Trophoblast cell (in vitro differentiated cells and primary cell): Measurements from ENCODE around the gene CRY1.

Source experiments
- DNase-seq, 2 donors: peaks; one replicate each; pipeline ENCODE4 v3.0.0-alpha.2; 2016
- H2AFZ ChIP-seq: 2 replicates; pipeline ENCODE4 v1.6.1; 2013; ENCODE audit warnings: low read length, moderate library complexity, mild to moderate bottlenecking; ENCODE audit not compliant: insufficient read depth, poor library complexity
- H2AK5ac ChIP-seq: 2 replicates; pipeline ENCODE4 v1.6.1; 2013; ENCODE audit warnings: mild to moderate bottlenecking, low read length
- H2BK120ac ChIP-seq: 2 replicates; pipeline ENCODE4 v1.6.1; 2013; ENCODE audit warnings: low read length, mild to moderate bottlenecking, moderate library complexity; ENCODE audit not compliant: insufficient read depth, poor library complexity
- H2BK12ac ChIP-seq: 2 replicates; pipeline ENCODE4 v1.6.1; 2013; ENCODE audit warnings: mild to moderate bottlenecking, low read length, moderate library complexity
- H2BK5ac ChIP-seq: 2 replicates; pipeline ENCODE4 v1.6.1; 2013; ENCODE audit warnings: low read length, low read depth, moderate library complexity, mild to moderate bottlenecking; ENCODE audit not compliant: poor library complexity
- H3K14ac ChIP-seq: 2 replicates; pipeline ENCODE4 v1.6.1; 2013; ENCODE audit warnings: mild to moderate bottlenecking, low read length
- H3K18ac ChIP-seq: 2 replicates; pipeline ENCODE4 v1.6.1; 2013; ENCODE audit warnings: mild to moderate bottlenecking, low read length
- H3K23ac ChIP-seq: 2 replicates; pipeline ENCODE4 v1.6.1; 2013; ENCODE audit warnings: low read length
- H3K27ac ChIP-seq: 2 replicates; pipeline ENCODE4 v1.5.1; 2013; ENCODE audit warnings: low read depth, mild to moderate bottlenecking, inconsistent platforms, low read length, moderate library complexity
- H3K27me3 ChIP-seq: 2 replicates; pipeline ENCODE4 v1.6.1; 2013; ENCODE audit warnings: inconsistent platforms, mild to moderate bottlenecking, low read length, moderate library complexity; ENCODE audit not compliant: insufficient read depth
- H3K36me3 ChIP-seq, 2 experiments: 1 replicate in 1 of 2; 2 replicates in 1 of 2; pipeline ENCODE4 v1.6.1; 2013; ENCODE audit warnings: low read length in 2 of 2, mild to moderate bottlenecking in 2 of 2, moderate library complexity in 1 of 2; ENCODE audit not compliant: insufficient read depth in 2 of 2, control insufficient read depth in 1 of 2
- H3K4ac ChIP-seq: 2 replicates; pipeline ENCODE4 v1.6.1; 2013; ENCODE audit warnings: low read depth, mild to moderate bottlenecking, low read length, moderate library complexity
- H3K4me1 ChIP-seq, 2 experiments: 1 replicate in 1 of 2; 2 replicates in 1 of 2; pipeline ENCODE4 v1.6.1; 2013; ENCODE audit warnings: low read length in 2 of 2, mild to moderate bottlenecking in 2 of 2, moderate library complexity in 1 of 2; ENCODE audit not compliant: insufficient read depth in 2 of 2, control insufficient read depth in 1 of 2
- H3K4me2 ChIP-seq: 2 replicates; pipeline ENCODE4 v1.6.1; 2013; ENCODE audit warnings: inconsistent platforms, mild to moderate bottlenecking, low read length, moderate library complexity
- H3K4me3 ChIP-seq: 2 replicates; pipeline ENCODE4 v1.5.1; 2013; ENCODE audit warnings: mild to moderate bottlenecking, low read depth, low read length, inconsistent platforms
- H3K79me1 ChIP-seq: one replicate; pipeline ENCODE4 v1.6.1; 2013; ENCODE audit warnings: low read length
- H3K79me2 ChIP-seq: 2 replicates; pipeline ENCODE4 v1.6.1; 2013; ENCODE audit warnings: low read length, mild to moderate bottlenecking; ENCODE audit not compliant: control insufficient read depth, insufficient read depth, poor library complexity
- H3K9ac ChIP-seq: 2 replicates; pipeline ENCODE4 v1.6.1; 2013; ENCODE audit warnings: mild to moderate bottlenecking, low read length
- H3K9me3 ChIP-seq: 2 replicates; pipeline ENCODE4 v1.6.1; 2013; ENCODE audit warnings: low read depth, mild to moderate bottlenecking, control low read depth, inconsistent platforms, low read length; ENCODE audit not compliant: insufficient read depth
- H4K12ac ChIP-seq: 2 replicates; pipeline ENCODE4 v1.6.1; 2013; ENCODE audit warnings: low read depth, mild to moderate bottlenecking, low read length, moderate library complexity
- H4K8ac ChIP-seq: 2 replicates; pipeline ENCODE4 v1.6.1; 2013; ENCODE audit warnings: low read depth, mild to moderate bottlenecking, low read length, moderate library complexity
- H4K91ac ChIP-seq: one replicate; pipeline ENCODE4 v1.6.1; 2013; ENCODE audit warnings: low read depth, mild to moderate bottlenecking, low read length, moderate library complexity
- WGBS: extraction: QIAGEN DNeasy Blood & Tissue Kit; methylation state at CpG from one replicate; pipeline ENCODE4 v1.1.7; 2013; ENCODE audit warnings: missing lambda C conversion rate; ENCODE audit not compliant: insufficient read length, insufficient coverage; ENCODE audit errors: extremely low coverage; 5-methylcytosine and 5-hydroxymethylcytosine counted together

Gene CRY1

DNA sequence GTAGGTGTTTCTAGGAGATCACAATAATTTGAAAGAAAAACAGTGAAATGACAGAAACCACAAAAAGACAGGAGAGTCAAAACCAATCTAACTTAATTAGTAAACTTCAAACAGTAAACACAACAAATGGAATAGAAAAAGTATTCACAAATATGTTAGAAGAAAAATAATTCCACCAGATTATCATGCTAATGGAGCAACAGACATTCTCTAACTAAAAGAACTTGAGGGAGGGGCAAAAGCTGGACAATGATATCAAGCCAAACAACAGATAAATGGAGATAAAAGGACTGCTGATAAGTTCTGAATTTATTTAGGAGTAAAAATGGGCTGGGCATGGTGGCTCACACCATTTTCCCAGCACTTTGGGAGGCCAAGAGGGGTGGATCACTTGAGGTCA is 28.7 kb downstream of the CRY1 start:
- Histone ChIP-seq H2BK5ac (no peak overlapping the region), H3K79me1 (no peaks in the 10 kb centered on the region), H3K9me3 (no peaks in the 10 kb centered on the region), H2BK120ac (no peak overlapping the region), H3K36me3 (no peaks in the 10 kb centered on the region), H3K14ac (no peak overlapping the region), H3K4me1 (no peaks in the 10 kb centered on the region), H2AK5ac (no peak overlapping the region), H2AFZ (no peak overlapping the region), H3K4me2 (no peak overlapping the region), H3K27me3 (no peaks in the 10 kb centered on the region), H4K8ac (no peak overlapping the region), H3K9ac (no peak overlapping the region), H4K12ac (no peak overlapping the region), H3K18ac (no peak overlapping the region), H4K91ac (no peak overlapping the region), H3K23ac (no peak overlapping the region), H3K4me3 (no peak overlapping the region), H2BK12ac (no peak overlapping the region), H3K79me2 (no peaks in the 10 kb centered on the region), H3K4ac (no peak overlapping the region), H3K27ac (no peak overlapping the region)
- DNase-seq: no peak

DNA sequence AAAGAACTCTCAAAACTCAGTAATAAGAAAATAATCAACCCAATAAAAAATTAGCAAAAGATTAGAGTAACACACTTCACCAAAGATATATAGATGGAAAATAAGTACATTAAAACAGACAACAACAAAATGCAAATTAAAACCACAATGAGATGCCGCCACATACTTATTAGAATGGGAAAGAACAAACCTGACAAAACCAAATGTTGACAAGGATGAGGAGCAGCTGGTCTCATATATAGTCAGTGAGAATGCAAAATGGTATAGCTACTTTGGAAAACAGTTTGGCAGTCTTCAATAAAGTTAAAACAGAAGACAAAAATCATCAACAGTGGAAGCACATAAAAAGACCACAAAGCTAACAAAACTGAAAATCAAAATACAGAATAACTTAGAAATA is 29.1 kb downstream of the CRY1 start:
- Histone ChIP-seq H4K91ac (no peak overlapping the region), H3K4me3 (no peak overlapping the region), H3K27ac (no peak overlapping the region), H3K79me1 (no peaks in the 10 kb centered on the region), H3K23ac (no peak overlapping the region), H2BK120ac (no peak overlapping the region), H3K36me3 (no peaks in the 10 kb centered on the region), H3K4ac (no peak overlapping the region), H3K79me2 (no peaks in the 10 kb centered on the region), H2AFZ (no peak overlapping the region), H2BK12ac (no peak overlapping the region), H4K8ac (no peak overlapping the region), H3K9me3 (no peaks in the 10 kb centered on the region), H4K12ac (no peak overlapping the region), H3K4me1 (no peaks in the 10 kb centered on the region), H3K4me2 (no peak overlapping the region), H2BK5ac (no peak overlapping the region), H3K9ac (no peak overlapping the region), H3K18ac (no peak overlapping the region), H3K14ac (no peak overlapping the region), H2AK5ac (no peak overlapping the region), H3K27me3 (no peaks in the 10 kb centered on the region)
- no CpG with 5 or more reads among the region's 1 CpG for WGBS
- no peak for DNase-seq

DNA sequence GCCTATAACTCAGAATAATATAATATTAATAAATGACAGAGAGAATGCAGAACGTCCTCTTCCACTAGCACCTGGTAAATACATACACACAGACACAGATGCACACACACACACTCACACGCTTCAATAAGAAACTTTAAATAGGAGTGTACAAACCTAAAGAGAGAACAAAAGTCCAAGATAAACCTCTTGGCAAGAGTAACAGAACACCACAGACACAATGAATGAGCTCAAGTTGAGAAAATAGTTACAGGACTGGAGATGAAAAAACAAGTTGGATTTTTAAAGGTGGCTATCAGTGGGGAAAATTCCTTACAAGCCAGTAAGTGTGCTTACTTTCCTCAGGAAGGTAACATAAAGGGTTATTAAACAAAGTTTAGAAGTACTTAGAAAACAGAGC is 35.2 kb downstream of the CRY1 start:
- Histone ChIP-seq H3K79me1 (no peaks in the 10 kb centered on the region), H3K4me3 (no peak overlapping the region), H4K12ac (no peak overlapping the region), H3K27ac (no peak overlapping the region), H3K9me3 (no peaks in the 10 kb centered on the region), H4K91ac (no peak overlapping the region), H3K14ac (no peak overlapping the region), H3K36me3 (no peaks in the 10 kb centered on the region), H2AFZ (no peak overlapping the region), H3K27me3 (no peaks in the 10 kb centered on the region), H4K8ac (no peak overlapping the region), H2BK5ac (no peak overlapping the region), H3K18ac (no peak overlapping the region), H2AK5ac (no peak overlapping the region), H2BK120ac (no peak overlapping the region), H3K9ac (no peak overlapping the region), H3K4me2 (no peak overlapping the region), H3K4me1 (no peaks in the 10 kb centered on the region), H3K23ac (no peak overlapping the region), H2BK12ac (no peak overlapping the region), H3K79me2 (no peaks in the 10 kb centered on the region), H3K4ac (no peak overlapping the region)
- DNase-seq: no peak
- WGBS: no CpG with 5 or more reads among the region's 2 CpGs

DNA sequence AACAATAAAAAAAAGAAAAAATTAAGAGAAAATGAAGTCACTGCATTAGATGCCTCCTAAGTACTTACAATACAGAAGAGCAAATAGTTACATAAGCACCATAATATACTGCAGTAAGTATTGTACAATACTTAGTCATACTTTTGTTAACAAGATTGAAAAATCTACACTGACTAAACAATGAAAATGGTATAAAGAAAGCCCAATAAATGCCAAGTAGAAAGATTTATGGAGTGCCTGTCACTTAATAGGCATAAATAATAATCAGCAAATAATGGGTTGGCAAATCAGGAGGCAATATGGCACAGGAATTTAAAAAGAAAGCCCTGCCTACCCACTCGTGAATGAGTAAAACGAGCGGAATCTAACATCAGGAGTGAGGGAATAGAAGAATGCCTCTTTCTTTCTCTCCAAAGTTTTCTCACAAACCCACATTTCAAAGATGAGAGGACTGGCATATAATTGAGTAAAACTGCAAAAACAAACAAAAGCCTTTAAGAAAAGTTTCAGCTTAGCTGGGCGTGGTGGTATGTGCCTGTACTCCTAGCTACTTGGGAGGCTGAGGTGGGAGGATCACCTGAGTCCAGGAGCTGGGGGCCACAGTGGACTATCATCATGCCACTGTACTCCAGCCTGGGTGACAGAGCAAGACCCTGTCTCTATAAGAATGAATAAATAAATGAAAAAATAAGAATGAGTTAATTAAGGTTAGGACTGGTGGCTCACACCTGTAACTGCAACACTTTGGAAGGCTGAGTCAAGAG is 36.1 kb downstream of the CRY1 start:
- WGBS: no CpG with 5 or more reads among the region's 4 CpGs
- H3K27me3 ChIP-seq: no peaks in the 10 kb centered on the region
- no peak overlapping the region for H3K18ac ChIP-seq
- no peak overlapping the region for H3K23ac ChIP-seq
- DNase-seq: peak in 1 of 2 donors; percentile 45
- H2BK5ac ChIP-seq: no peak overlapping the region
- H3K4me2 ChIP-seq: no peak overlapping the region
- no peak overlapping the region for H3K14ac ChIP-seq
- no peak overlapping the region for H4K12ac ChIP-seq
- H3K4ac ChIP-seq: no peak overlapping the region
- no peaks in the 10 kb centered on the region for H3K79me2 ChIP-seq
- H3K27ac ChIP-seq: no peak overlapping the region
- no peak overlapping the region for H2AFZ ChIP-seq
- H3K79me1 ChIP-seq: no peaks in the 10 kb centered on the region
- H3K9me3 ChIP-seq: no peaks in the 10 kb centered on the region
- no peak overlapping the region for H2AK5ac ChIP-seq
- no peak overlapping the region for H4K91ac ChIP-seq
- no peak overlapping the region for H3K4me3 ChIP-seq
- no peak overlapping the region for H3K9ac ChIP-seq
- no peaks in the 10 kb centered on the region for H3K36me3 ChIP-seq
- no peak overlapping the region for H4K8ac ChIP-seq
- no peak overlapping the region for H2BK12ac ChIP-seq
- H2BK120ac ChIP-seq: no peak overlapping the region
- H3K4me1 ChIP-seq: no peaks in the 10 kb centered on the region
